Muscle of leg (tissue), 11 donors: ENCODE data around the gene CYB5R3. TPM values are rescaled to one million over a fixed set of nuclear protein-coding genes. Genes with fewer than 3 reads are reported as not detected.
"Not testable (repeated sequence)": the region's sequence is repeated elsewhere in the genome, so short reads cannot be mapped to it uniquely, and the experiment has no call there.

Experiments used
- DNase-seq: peaks from one replicate; pipeline ENCODE4 v3.0.0; 2013
- H3K27ac ChIP-seq: one replicate; pipeline ENCODE4 v1.5.1; 2013; ENCODE audit warnings: mild to moderate bottlenecking, low read length, control low read depth
- H3K27me3 ChIP-seq: one replicate; pipeline ENCODE4 v1.6.1; 2013; ENCODE audit warnings: low read length; ENCODE audit not compliant: control insufficient read depth, insufficient read depth
- H3K36me3 ChIP-seq: one replicate; pipeline ENCODE4 v1.6.1; 2013; ENCODE audit warnings: low read length; ENCODE audit not compliant: control insufficient read depth, insufficient read depth
- H3K4me1 ChIP-seq: one replicate; pipeline ENCODE4 v1.6.1; 2013; ENCODE audit warnings: low read length; ENCODE audit not compliant: control insufficient read depth, insufficient read depth
- H3K4me3 ChIP-seq: one replicate; pipeline ENCODE4 v1.5.1; 2013; ENCODE audit warnings: low read length, control low read depth
- H3K9me3 ChIP-seq: replicated peaks from 2 replicates; pipeline ENCODE4 v1.6.1; 2013; ENCODE audit warnings: low read depth, low read length; ENCODE audit not compliant: control insufficient read depth
- WGBS: methylation state at CpG from one replicate; pipeline ENCODE4 v1.1.5; 2013; ENCODE audit warnings: missing lambda C conversion rate; ENCODE audit not compliant: insufficient coverage; 5-methylcytosine and 5-hydroxymethylcytosine counted together
- polyA plus RNA-seq, 8 donors: library from polyadenylated mRNA; unstranded; fragments of 120-200 nt; gene quantifications; one replicate each; pipeline versions ENCODE4 v1.2.1 to v1.2.3, GENCODE V29; 2013; ENCODE audit warnings: inconsistent platforms in 1 of 8, low replicate concordance in 1 of 8; ENCODE audit not compliant: insufficient read length in 8 of 8, insufficient read depth in 1 of 8
- total RNA-seq: library from RNA; stranded (reverse); fragments of 120-200 nt; gene quantifications from one replicate; pipeline ENCODE4 v1.2.4, GENCODE V29; 2013

The CYB5R3 gene
- total and polyA plus RNA-seq, 9 donors = 53.2 to 177 (median 158) TPM

DNA sequence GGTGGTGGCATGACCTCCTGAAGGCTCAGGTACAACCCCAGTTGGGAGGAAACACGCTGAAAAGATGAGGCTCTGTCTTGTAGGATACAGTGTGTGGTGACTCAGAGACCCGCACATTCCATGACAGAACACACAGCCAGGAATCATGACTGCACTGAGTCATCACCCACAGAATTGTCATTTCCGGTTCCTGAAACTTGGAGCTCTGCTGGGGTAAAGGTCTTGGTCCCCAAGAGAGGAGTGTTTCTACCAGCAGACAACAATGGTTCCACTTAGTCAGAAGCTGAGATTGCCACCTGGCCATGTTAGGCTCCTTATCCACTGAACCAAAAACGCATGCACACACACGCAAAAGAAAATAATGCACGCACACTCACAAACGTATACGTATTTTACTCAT, 31.5 kb upstream of the CYB5R3 start:
- H3K36me3 ChIP-seq = no peaks in the 10 kb centered on the region
- H3K27ac ChIP-seq = no peak overlapping the region
- peaks cover 43% of the 10 kb centered on the region for H3K4me1 ChIP-seq
- no peaks in the 10 kb centered on the region for H3K27me3 ChIP-seq
- no peak for DNase-seq
- H3K4me3 ChIP-seq = no peak overlapping the region
- peaks cover 5% of the 10 kb centered on the region for H3K9me3 ChIP-seq
- WGBS = 68% methylated on average over 4 of the region's 8 CpGs

DNA sequence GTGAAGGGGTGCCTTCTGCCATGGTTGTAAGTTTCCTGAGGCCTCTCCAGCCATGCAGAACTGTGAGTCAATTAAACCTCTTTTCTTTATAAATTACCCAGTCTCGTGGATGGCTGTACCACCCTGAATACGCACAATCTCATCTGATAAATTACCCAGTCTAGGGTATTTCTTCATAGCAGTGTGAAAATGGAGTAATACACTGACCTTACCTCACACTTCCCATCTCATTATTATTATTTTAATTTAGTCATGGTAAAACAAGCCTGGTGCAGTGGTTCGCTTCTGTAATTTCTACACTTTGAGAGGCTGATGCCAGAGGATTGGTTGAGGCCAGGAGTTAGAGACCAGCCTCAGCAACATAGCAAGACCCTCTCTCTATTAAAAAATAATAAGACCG, 30.5 kb upstream of the CYB5R3 start:
- no peak for DNase-seq
- Histone ChIP-seq H3K36me3 (no peaks in the 10 kb centered on the region), H3K4me1 (peaks cover 37% of the 10 kb centered on the region), H3K27ac (no peak overlapping the region), H3K4me3 (no peak overlapping the region), H3K9me3 (peaks cover 5% of the 10 kb centered on the region), H3K27me3 (no peaks in the 10 kb centered on the region)
- WGBS = no CpG with 5 or more reads among the region's 4 CpGs

DNA sequence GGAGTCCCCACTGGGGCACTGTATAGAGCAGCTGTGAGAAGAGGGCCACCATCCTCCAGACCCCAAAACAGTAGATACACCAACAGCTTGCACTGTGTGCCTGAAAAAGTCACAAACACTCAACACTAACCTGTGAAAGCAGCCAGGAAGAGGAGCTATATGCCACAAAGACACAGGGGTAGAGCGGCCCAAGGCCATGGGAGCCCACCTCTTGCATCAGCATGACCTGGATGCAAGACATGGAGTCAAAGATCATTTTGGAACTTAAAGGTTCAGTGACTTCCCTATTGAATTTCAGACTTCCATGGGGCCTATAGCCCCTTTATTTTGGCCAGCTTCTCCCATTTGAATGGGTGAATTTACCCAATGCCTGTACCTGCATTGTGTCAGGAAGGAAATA, 29.7 kb upstream of the CYB5R3 start:
- no peak overlapping the region for H3K27ac ChIP-seq
- H3K36me3 ChIP-seq = no peaks in the 10 kb centered on the region
- WGBS = no CpG with 5 or more reads among the region's 1 CpG
- H3K4me3 ChIP-seq = no peak overlapping the region
- DNase-seq = no peak
- H3K4me1 ChIP-seq = peaks cover 33% of the 10 kb centered on the region
- peaks cover 5% of the 10 kb centered on the region for H3K9me3 ChIP-seq
- no peaks in the 10 kb centered on the region for H3K27me3 ChIP-seq

DNA sequence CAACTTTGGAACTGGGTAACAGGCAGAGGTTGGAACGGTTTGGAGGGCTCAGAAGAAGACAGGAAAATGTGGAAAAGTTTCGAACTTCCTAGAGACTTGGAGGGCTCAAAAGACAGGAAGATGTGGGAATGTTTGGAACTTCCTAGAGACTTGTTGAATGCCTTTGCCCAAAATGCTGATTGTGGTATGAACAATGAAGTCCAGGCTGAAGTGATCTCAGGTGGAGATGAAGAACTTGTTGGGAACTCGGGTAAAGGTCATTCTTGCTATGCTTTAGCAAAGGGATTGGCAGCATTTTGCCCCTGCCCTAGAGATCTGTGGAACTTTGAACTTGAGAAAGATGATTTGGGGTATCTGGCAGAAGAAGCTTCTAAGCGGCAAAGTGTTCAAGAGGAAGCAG, 28.7 kb upstream of the CYB5R3 start:
- not testable (repeated sequence) for H3K4me3 ChIP-seq, H3K27ac ChIP-seq, H3K36me3 ChIP-seq, H3K9me3 ChIP-seq, H3K27me3 ChIP-seq, DNase-seq
- 77% methylated on average over 4 of the region's 4 CpGs for WGBS
- H3K4me1 ChIP-seq = peaks cover 26% of the 10 kb centered on the region

DNA sequence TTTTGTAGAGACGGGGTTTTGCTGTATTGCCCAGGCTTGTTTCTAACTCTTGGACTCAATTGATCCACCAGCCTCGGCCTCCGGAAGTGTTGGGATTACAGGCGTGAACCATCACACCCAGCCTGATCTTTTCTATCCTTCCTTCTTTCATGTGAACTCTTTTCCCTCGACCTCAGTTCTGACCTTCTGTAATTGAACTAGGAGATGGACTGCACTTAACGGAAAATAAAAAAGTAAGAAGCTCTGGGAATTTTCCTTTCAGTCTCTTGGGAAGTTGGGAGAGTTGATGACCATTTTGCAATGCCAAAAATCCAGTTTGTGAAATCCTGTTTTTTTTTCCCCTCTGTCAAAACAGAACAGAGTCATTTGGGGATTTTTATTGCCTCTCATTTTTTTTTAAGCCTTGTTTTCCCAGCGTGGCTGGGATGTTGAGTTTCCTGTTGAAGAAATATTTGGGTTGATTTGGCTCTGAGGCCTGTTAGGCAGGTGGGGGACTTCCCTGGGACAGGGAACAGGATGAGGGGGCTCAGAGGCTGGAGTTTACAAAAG, 26.9 kb upstream of the CYB5R3 start:
- no peaks in the 10 kb centered on the region for H3K27me3 ChIP-seq
- H3K9me3 ChIP-seq = peaks cover 5% of the 10 kb centered on the region
- peaks cover 20% of the 10 kb centered on the region for H3K4me1 ChIP-seq
- H3K36me3 ChIP-seq = no peaks in the 10 kb centered on the region
- H3K4me3 ChIP-seq = no peak overlapping the region
- no peak overlapping the region for H3K27ac ChIP-seq
- DNase-seq = peak; percentile 56
- 4% methylated on average over 5 of the region's 7 CpGs for WGBS

DNA sequence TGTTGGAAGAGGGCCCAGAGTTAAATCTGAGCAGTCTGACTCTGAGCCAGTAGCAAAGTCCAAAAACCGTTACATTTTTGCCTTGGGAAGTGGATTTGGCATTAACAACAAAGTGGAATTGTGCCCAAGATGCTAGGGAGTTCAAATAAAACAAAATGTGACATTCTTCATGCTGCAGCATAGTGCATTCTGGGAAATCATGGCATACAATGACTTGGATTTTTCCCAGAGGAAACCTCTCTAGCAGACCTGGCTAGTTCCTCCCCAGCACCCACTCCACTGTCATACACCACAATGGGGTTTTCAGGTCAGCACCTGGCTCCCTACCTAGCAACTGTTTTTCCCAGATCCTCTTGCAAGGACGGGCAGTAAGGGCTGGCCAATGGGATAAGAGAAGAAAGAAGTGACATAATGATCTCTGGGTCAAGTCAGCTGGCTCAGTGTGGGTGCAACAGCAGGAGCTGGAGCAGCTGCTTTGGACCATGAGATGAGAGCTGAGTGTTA, 24.8 kb upstream of the CYB5R3 start:
- Histone ChIP-seq H3K9me3 (peaks cover 5% of the 10 kb centered on the region), H3K27me3 (no peaks in the 10 kb centered on the region), H3K36me3 (no peaks in the 10 kb centered on the region), H3K4me1 (peaks cover 19% of the 10 kb centered on the region), H3K4me3 (no peak overlapping the region), H3K27ac (peak overlapping the region; percentile 13)
- no peak for DNase-seq
- WGBS = 8% methylated on average over 1 of the region's 2 CpGs

DNA sequence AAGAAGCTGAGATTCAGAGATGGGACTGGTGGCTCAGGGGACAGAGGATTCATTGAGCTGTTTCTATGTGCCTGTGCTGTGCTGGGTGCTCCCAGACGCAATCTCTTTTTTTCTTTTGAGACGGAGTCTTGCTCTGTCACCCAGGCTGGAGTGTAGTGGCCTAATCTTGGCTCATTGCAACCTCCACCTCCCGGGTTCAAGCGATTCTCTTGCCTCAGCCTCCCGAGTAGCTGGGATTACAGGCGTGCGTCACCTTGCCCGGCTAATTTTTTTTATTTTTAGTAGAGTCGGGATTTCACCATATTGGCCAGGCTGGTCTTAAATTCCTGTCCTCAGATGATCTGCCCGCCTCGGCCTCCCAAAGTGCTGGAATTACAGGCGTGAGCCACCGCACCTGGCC, 23.9 kb upstream of the CYB5R3 start:
- not testable (repeated sequence) for H3K27me3 ChIP-seq, H3K9me3 ChIP-seq, DNase-seq, H3K4me3 ChIP-seq, H3K36me3 ChIP-seq, H3K27ac ChIP-seq
- H3K4me1 ChIP-seq = peaks cover 19% of the 10 kb centered on the region
- WGBS = 95% methylated on average over 8 of the region's 13 CpGs

DNA sequence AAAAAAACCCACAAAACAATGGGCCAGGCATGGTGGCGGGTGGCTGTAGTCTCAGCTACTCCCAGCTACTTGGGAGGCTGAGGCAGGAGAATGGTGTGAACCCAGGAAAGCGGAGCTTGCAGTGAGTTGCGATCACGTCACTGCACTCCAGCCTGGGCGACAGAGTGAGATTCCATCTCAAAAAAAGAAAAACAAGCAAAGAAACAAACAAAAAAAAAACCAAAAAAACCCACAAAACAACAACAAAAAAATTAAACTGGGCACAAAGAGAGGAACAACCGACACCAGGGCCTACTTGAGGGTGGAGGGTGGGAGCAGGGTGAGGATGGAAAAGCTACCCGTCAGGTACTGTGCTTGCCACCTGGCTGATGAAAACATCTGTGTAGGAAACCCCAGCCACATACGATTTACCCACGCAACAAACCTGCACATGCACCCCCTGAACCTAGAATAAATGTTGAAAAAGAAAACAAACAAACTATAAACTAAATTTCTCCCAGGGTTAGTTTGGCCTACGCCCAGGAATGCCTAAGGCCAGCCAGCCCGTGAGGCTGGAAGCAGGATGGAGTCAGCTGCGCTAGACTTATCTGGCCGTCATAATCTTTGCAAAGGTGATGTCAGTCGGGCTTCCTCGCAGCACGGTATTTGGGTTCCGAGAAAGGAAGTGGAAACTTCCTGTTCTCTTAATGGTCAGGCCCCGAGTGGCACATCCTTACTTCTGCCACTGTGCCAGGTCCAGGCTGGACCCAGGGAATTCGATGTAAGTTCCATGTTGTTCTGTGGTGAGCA, 21.9 kb upstream of the CYB5R3 start:
- WGBS = 38% methylated on average over 10 of the region's 19 CpGs
- Histone ChIP-seq H3K27ac (no peak overlapping the region), H3K36me3 (no peaks in the 10 kb centered on the region), H3K27me3 (no peaks in the 10 kb centered on the region), H3K4me1 (peaks cover 15% of the 10 kb centered on the region), H3K4me3 (no peak overlapping the region), H3K9me3 (no peaks in the 10 kb centered on the region)
- DNase-seq = no peak

DNA sequence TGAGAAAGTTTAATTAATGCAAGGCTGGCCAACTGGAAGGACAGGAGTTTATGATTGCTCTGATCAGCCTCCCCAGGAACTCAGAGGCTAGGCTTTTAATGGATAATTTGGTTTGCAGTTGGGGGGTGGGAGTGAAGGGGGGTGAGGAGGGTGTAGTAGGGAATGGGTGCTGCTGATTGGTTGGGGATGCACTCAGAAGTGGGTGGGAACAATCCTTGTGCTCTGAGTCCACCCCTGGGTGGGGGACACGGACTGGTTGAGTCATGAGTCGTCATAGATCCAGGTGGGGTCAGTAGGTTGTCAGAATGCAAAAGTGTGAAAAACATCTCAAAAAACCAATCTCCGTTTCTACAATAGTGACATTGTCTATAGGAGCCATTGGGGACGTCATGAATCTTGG, 20.9 kb upstream of the CYB5R3 start:
- H3K36me3 ChIP-seq = no peaks in the 10 kb centered on the region
- H3K27ac ChIP-seq = no peak overlapping the region
- H3K4me3 ChIP-seq = no peak overlapping the region
- WGBS = 80% methylated on average over 1 of the region's 4 CpGs
- DNase-seq = no peak
- H3K4me1 ChIP-seq = peaks cover 10% of the 10 kb centered on the region
- no peaks in the 10 kb centered on the region for H3K9me3 ChIP-seq
- no peaks in the 10 kb centered on the region for H3K27me3 ChIP-seq

DNA sequence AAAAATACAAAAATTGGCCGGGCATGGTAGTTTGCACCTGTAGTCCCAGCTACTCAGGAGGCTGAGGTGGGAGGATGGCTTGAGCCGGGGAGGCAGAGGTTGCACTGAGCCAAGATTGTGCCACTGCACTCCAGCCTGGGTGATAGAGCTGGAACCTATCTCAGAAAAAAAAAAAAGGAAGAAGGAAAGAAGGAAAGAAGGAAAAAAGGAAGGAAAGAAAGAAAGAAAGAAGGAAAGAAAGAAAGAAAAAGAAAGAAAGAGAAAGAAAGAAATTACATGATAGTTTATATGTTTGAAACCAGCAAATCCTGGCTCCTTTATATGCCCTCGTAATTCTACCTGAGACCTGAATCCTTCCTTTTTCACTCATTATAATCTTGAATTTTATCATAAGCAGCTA, 17.2 kb upstream of the CYB5R3 start:
- H3K4me3 ChIP-seq, H3K27ac ChIP-seq, H3K36me3 ChIP-seq, H3K27me3 ChIP-seq, DNase-seq, H3K9me3 ChIP-seq: not testable (repeated sequence)
- peaks cover 11% of the 10 kb centered on the region for H3K4me1 ChIP-seq
- no CpG with 5 or more reads among the region's 3 CpGs for WGBS
